ENCODE measurements around the gene SPDYE16.
A peak's percentile ranks its signal among the peaks of the same experiment; 100 is the strongest.
"Not testable (repeated sequence)": the region's sequence is repeated elsewhere in the genome, so short reads cannot be mapped to it uniquely, and the experiment has no call there.

The SPDYE16 gene

GRCh38 chr7:76543197-76543596 lies at the start of gene SPDYE16:
Gene SPDYE16 (minus strand): TSS chr7:76543297. CDS start chr7:76541459, 1,838 bp downstream.
- DNase-seq = not testable (repeated sequence)

- DNase-seq = peak; percentile 86
These were observed 49.6 kb upstream of the SPDYE16 start for GRCh38 chr7:76592694-76593093.

- DNase-seq = peak; percentile 11
These were observed 48.7 kb upstream of the SPDYE16 start for GRCh38 chr7:76591602-76592304.

GRCh38 chr7:76591033-76591432 lies 47.9 kb upstream of the SPDYE16 start:
- not testable (repeated sequence) for DNase-seq

- DNase-seq = not testable (repeated sequence)
These were observed 45.5 kb upstream of the SPDYE16 start for GRCh38 chr7:76588586-76588985.

GRCh38 chr7:76586585-76587315 lies 43.7 kb upstream of the SPDYE16 start:
- DNase-seq = peak; percentile 16

- not testable (repeated sequence) for DNase-seq
These were observed 40.7 kb upstream of the SPDYE16 start for GRCh38 chr7:76583636-76584281.

GRCh38 chr7:76582848-76583631 lies 39.9 kb upstream of the SPDYE16 start:
- DNase-seq = peak; percentile 54

- not testable (repeated sequence) for DNase-seq
These were observed 33.0 kb upstream of the SPDYE16 start for GRCh38 chr7:76575919-76576655.

GRCh38 chr7:76575431-76575830 lies 32.3 kb upstream of the SPDYE16 start:
- not testable (repeated sequence) for DNase-seq

GRCh38 chr7:76572296-76572695 lies 29.2 kb upstream of the SPDYE16 start:
- DNase-seq = not testable (repeated sequence)

GRCh38 chr7:76570324-76570775 lies 27.3 kb upstream of the SPDYE16 start:
- DNase-seq = peak; percentile 39

GRCh38 chr7:76568742-76569141 lies 25.6 kb upstream of the SPDYE16 start:
- DNase-seq = not testable (repeated sequence)

- not testable (repeated sequence) for DNase-seq
These were observed 24.7 kb upstream of the SPDYE16 start for GRCh38 chr7:76567753-76568152.

- DNase-seq = not testable (repeated sequence)
These were observed 24.2 kb upstream of the SPDYE16 start for GRCh38 chr7:76567311-76567710.

- DNase-seq = not testable (repeated sequence)
These were observed 21.9 kb upstream of the SPDYE16 start for GRCh38 chr7:76565001-76565400.

GRCh38 chr7:76561342-76561741 lies 18.2 kb upstream of the SPDYE16 start:
- DNase-seq = not testable (repeated sequence)

- not testable (repeated sequence) for DNase-seq
These were observed 17.1 kb upstream of the SPDYE16 start for GRCh38 chr7:76560157-76560556.

- not testable (repeated sequence) for DNase-seq
These were observed 16.6 kb upstream of the SPDYE16 start for GRCh38 chr7:76559685-76560084.

GRCh38 chr7:76551992-76552391 lies 8.9 kb upstream of the SPDYE16 start:
- DNase-seq = not testable (repeated sequence)

- DNase-seq = peak; percentile 15
These were observed 6.8 kb upstream of the SPDYE16 start for GRCh38 chr7:76549855-76550248.

Data from inflammatory macrophage treated with lipopolysaccharide for 4 hours (primary cell).